ENCODE data around the gene LYRM7.

- TF ChIP-seq CTCF (conservative IDR thresholded peaks at IDR 0.05 in 1 of 2, IDR thresholded peaks at IDR 0.05 in 1 of 2; ENCODE audit: low read depth in 1 of 2, low read length in 2 of 2) (no peak), EZH2 (IDR thresholded peaks at IDR 0.05; ENCODE audit: low read length, missing control alignments) (no peak)
Observed at GRCh38 chr5:131194725-131195124, 24.0 kb downstream of the LYRM7 start.
